ENCODE results near the gene SLC7A1.
A peak's percentile ranks its signal among the peaks of the same experiment; 100 is the strongest.

Gene SLC7A1

GRCh38 chr13:29504691-29505090, 90.8 kb downstream of the SLC7A1 start:
- Mint-ChIP-seq H3K9me3 (no peaks in the 10 kb centered on the region), H3K4me3 (no peak overlapping the region), H3K27ac (peak overlapping the region in 1 of 2 donors; percentile 37), H3K27me3 (peaks cover 24% of the 10 kb centered on the region), H3K4me1 (peaks cover 8% of the 10 kb centered on the region)
- ATAC-seq, result no peak
- DNase-seq, result no peak

- Mint-ChIP-seq H3K27me3 (peaks cover 32% of the 10 kb centered on the region), H3K27ac (peak overlapping the region in 1 of 2 donors; percentile 36), H3K9me3 (no peaks in the 10 kb centered on the region), H3K4me3 (no peak overlapping the region), H3K4me1 (peaks cover 8% of the 10 kb centered on the region)
- ATAC-seq (peak; percentile 21), DNase-seq (no peak)
Observed at GRCh38 chr13:29503041-29503837, 92.2 kb downstream of the SLC7A1 start.

GRCh38 chr13:29502391-29503008, 93.0 kb downstream of the SLC7A1 start:
- ATAC-seq (no peak), DNase-seq (no peak)
- H3K27ac Mint-ChIP-seq, result peak overlapping the region in 1 of 2 donors; percentile 20
- H3K27me3 Mint-ChIP-seq, result peaks cover 39% of the 10 kb centered on the region
- H3K9me3 Mint-ChIP-seq, result no peaks in the 10 kb centered on the region
- H3K4me3 Mint-ChIP-seq, result no peak overlapping the region
- peaks cover 8% of the 10 kb centered on the region for H3K4me1 Mint-ChIP-seq

- H3K27me3 Mint-ChIP-seq, result peaks cover 47% of the 10 kb centered on the region
- no peak overlapping the region for H3K27ac Mint-ChIP-seq
- no peak for DNase-seq
- H3K9me3 Mint-ChIP-seq, result no peaks in the 10 kb centered on the region
- H3K4me3 Mint-ChIP-seq, result no peak overlapping the region
- ATAC-seq, result peak; percentile 19
- H3K4me1 Mint-ChIP-seq, result peaks cover 10% of the 10 kb centered on the region
Observed at GRCh38 chr13:29501674-29502073, 93.8 kb downstream of the SLC7A1 start.

- Mint-ChIP-seq H3K27ac (peak overlapping the region in 1 of 2 donors; percentile 15), H3K4me1 (peaks cover 18% of the 10 kb centered on the region), H3K4me3 (no peak overlapping the region), H3K27me3 (peaks cover 57% of the 10 kb centered on the region), H3K9me3 (no peaks in the 10 kb centered on the region)
- ATAC-seq, result no peak
- DNase-seq, result no peak
Observed at GRCh38 chr13:29500386-29500785, 95.1 kb downstream of the SLC7A1 start.

- H3K4me1 Mint-ChIP-seq, result peaks cover 18% of the 10 kb centered on the region
- no peak for ATAC-seq
- peaks cover 56% of the 10 kb centered on the region for H3K27me3 Mint-ChIP-seq
- no peaks in the 10 kb centered on the region for H3K9me3 Mint-ChIP-seq
- DNase-seq, result no peak
- no peak overlapping the region for H3K4me3 Mint-ChIP-seq
- peak overlapping the region in 1 of 2 donors; percentile 22 for H3K27ac Mint-ChIP-seq
Observed at GRCh38 chr13:29499506-29500165, 95.9 kb downstream of the SLC7A1 start.

GRCh38 chr13:29498426-29499040, 97.0 kb downstream of the SLC7A1 start:
- H3K4me1 Mint-ChIP-seq, result peaks cover 18% of the 10 kb centered on the region
- no peaks in the 10 kb centered on the region for H3K9me3 Mint-ChIP-seq
- no peak for ATAC-seq
- no peak for DNase-seq
- no peak overlapping the region for H3K4me3 Mint-ChIP-seq
- H3K27ac Mint-ChIP-seq, result peak overlapping the region in 1 of 2 donors; percentile 22
- H3K27me3 Mint-ChIP-seq, result peaks cover 45% of the 10 kb centered on the region

- Mint-ChIP-seq H3K4me3 (no peak overlapping the region), H3K27ac (peak overlapping the region in 1 of 2 donors; percentile 64), H3K9me3 (no peaks in the 10 kb centered on the region), H3K4me1 (peaks cover 10% of the 10 kb centered on the region), H3K27me3 (peaks cover 34% of the 10 kb centered on the region)
- DNase-seq, result no peak
- ATAC-seq, result no peak
Observed at GRCh38 chr13:29497137-29497654, 98.3 kb downstream of the SLC7A1 start.

- no peak overlapping the region for H3K4me3 Mint-ChIP-seq
- ATAC-seq, result peak; percentile 52
- peaks cover 34% of the 10 kb centered on the region for H3K27me3 Mint-ChIP-seq
- no peak for DNase-seq
- peak overlapping the region; percentile 2 to 83 for H3K27ac Mint-ChIP-seq
- no peaks in the 10 kb centered on the region for H3K9me3 Mint-ChIP-seq
- H3K4me1 Mint-ChIP-seq, result peaks cover 10% of the 10 kb centered on the region
Observed at GRCh38 chr13:29496241-29496712, 99.2 kb downstream of the SLC7A1 start.

GRCh38 chr13:29494520-29494919, 101.0 kb downstream of the SLC7A1 start:
- H3K27ac Mint-ChIP-seq, result no peak overlapping the region
- no peak for DNase-seq

GRCh38 chr13:29493796-29494195, 101.7 kb downstream of the SLC7A1 start:
- no peak overlapping the region for H3K4me3 Mint-ChIP-seq
- H3K4me1 Mint-ChIP-seq, result peaks cover 10% of the 10 kb centered on the region
- DNase-seq, result no peak
- no peak for ATAC-seq
- H3K27ac Mint-ChIP-seq, result no peak overlapping the region
- no peaks in the 10 kb centered on the region for H3K9me3 Mint-ChIP-seq
- H3K27me3 Mint-ChIP-seq, result peaks cover 31% of the 10 kb centered on the region

More at GRCh38 chr13:29494520-29494919, 101.0 kb downstream of the SLC7A1 start:
- H3K9me3 Mint-ChIP-seq, result no peaks in the 10 kb centered on the region
- no peak for ATAC-seq
- H3K27me3 Mint-ChIP-seq, result peaks cover 34% of the 10 kb centered on the region
- no peak overlapping the region for H3K4me3 Mint-ChIP-seq
- peaks cover 10% of the 10 kb centered on the region for H3K4me1 Mint-ChIP-seq

GRCh38 chr13:29491248-29491647, 104.2 kb downstream of the SLC7A1 start:
- Mint-ChIP-seq H3K27me3 (peaks cover 13% of the 10 kb centered on the region), H3K4me3 (no peak overlapping the region), H3K27ac (no peak overlapping the region), H3K9me3 (no peaks in the 10 kb centered on the region), H3K4me1 (peaks cover 4% of the 10 kb centered on the region)
- no peak for ATAC-seq
- no peak for DNase-seq

GRCh38 chr13:29490561-29490885, 105.0 kb downstream of the SLC7A1 start:
- H3K4me3 Mint-ChIP-seq, result no peak overlapping the region

GRCh38 chr13:29489650-29490560, 105.6 kb downstream of the SLC7A1 start:
- Mint-ChIP-seq H3K27me3 (peaks cover 7% of the 10 kb centered on the region), H3K4me1 (no peaks in the 10 kb centered on the region), H3K9me3 (no peaks in the 10 kb centered on the region), H3K4me3 (no peak overlapping the region), H3K27ac (no peak overlapping the region)
- no peak for DNase-seq
- ATAC-seq, result no peak

More at GRCh38 chr13:29490561-29490885, 105.0 kb downstream of the SLC7A1 start:
- DNase-seq, result no peak
- Mint-ChIP-seq H3K27me3 (peaks cover 7% of the 10 kb centered on the region), H3K27ac (no peak overlapping the region), H3K9me3 (no peaks in the 10 kb centered on the region), H3K4me1 (no peaks in the 10 kb centered on the region)
- no peak for ATAC-seq

All from stimulated activated naive CD8-positive, alpha-beta T cell treated with anti-CD3 and anti-CD28 coated beads, Interleukin-15, amount 100 ng/mL, for 72 hours (primary cell).